ENCODE data around the gene LCT. TPM values are rescaled to one million over a fixed set of nuclear protein-coding genes. Genes with fewer than 3 reads are reported as not detected.

LCT gene
- total and polyA plus RNA-seq, 2 of the 13 experiments (the other 11 are each of a cell fraction or from before 2014, with no cell fraction given): not detected

GRCh38 chr2:135876066-135876711 is 39.2 kb upstream of the LCT start, which contains the start of gene MCM6 (continued):
- no peak for TF ChIP-seq ARID5B (CRISPR knock-in tag; IDR thresholded peaks at IDR 0.05)
- TF ChIP-seq ZNF484 (CRISPR knock-in tag; IDR thresholded peaks at IDR 0.05; ENCODE audit: borderline replicate concordance, low read depth): no peak
- no peak for TF ChIP-seq BCLAF1 (IDR thresholded peaks at IDR 0.05)
- peak; percentile 51; the same call in 1 of the 2 replicates for TF ChIP-seq ZNF766 (CRISPR knock-in tag; IDR thresholded peaks at IDR 0.05; ENCODE audit: borderline replicate concordance)
- TF ChIP-seq WIZ (CRISPR knock-in tag; IDR thresholded peaks at IDR 0.05): no peak
- TF ChIP-seq PRDM10 (CRISPR knock-in tag; IDR thresholded peaks at IDR 0.05; ENCODE audit: low read depth): no peak
- peak; percentile 67 for TF ChIP-seq ZNF563 (CRISPR knock-in tag; IDR thresholded peaks at IDR 0.05)
- no peak for TF ChIP-seq ZMAT5 (CRISPR knock-in tag; IDR thresholded peaks at IDR 0.05; ENCODE audit: borderline replicate concordance, low read depth)
- TF ChIP-seq TFDP2 (CRISPR knock-in tag; IDR thresholded peaks at IDR 0.05): peak; percentile 98
- no peak for TF ChIP-seq ZFP36L2 (CRISPR knock-in tag; IDR thresholded peaks at IDR 0.05)
- TF ChIP-seq ARNT2 (CRISPR knock-in tag; IDR thresholded peaks at IDR 0.05; ENCODE audit: low read depth): peak; percentile 97
- peak; percentile 44; the same call in 1 of the 2 replicates for TF ChIP-seq CCDC6 (CRISPR knock-in tag; IDR thresholded peaks at IDR 0.05)
- no peak for TF ChIP-seq RNF2 (conservative IDR thresholded peaks at IDR 0.05; ENCODE audit: low read depth)
- peak; percentile 73; the same call in 1 of the 2 replicates for TF ChIP-seq ZNF780A (CRISPR knock-in tag; IDR thresholded peaks at IDR 0.05)
- TF ChIP-seq ZFP62 (CRISPR knock-in tag; IDR thresholded peaks at IDR 0.05): no peak

Data from HepG2 (cell line).